NCI-H510A (cell line): ENCODE results near the gene NID1.
"Not testable (repeated sequence)": the region's sequence is repeated elsewhere in the genome, so short reads cannot be mapped to it uniquely, and the experiment has no call there.

Experiments
- DNase-seq: peaks from one replicate; lab custom pipeline; 2025; lab: John Stamatoyannopoulos, UW

Gene NID1

GRCh38 chr1:235938709-235939479 is 126.0 kb downstream of the NID1 start:
- DNase-seq, result no peak

DNA sequence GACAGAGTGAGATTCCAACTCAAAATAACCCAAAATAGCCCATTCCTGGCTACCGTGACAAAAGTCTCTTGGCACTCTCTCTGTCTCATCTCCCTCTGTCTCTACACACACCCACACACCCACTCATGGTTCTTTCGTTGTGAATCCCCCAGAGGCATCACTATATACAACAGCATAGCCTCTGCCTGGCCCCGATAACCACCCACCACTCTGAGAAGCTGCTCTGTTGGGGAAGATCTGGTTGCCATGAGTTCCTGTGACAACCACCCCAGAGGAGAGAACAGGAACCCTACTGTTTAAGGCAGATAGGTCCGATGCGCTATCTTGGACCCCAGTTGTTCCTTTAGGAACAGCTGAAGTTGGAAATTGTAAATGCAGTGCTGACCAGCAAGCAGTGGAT is 127.8 kb downstream of the NID1 start:
- no peak for DNase-seq

DNA sequence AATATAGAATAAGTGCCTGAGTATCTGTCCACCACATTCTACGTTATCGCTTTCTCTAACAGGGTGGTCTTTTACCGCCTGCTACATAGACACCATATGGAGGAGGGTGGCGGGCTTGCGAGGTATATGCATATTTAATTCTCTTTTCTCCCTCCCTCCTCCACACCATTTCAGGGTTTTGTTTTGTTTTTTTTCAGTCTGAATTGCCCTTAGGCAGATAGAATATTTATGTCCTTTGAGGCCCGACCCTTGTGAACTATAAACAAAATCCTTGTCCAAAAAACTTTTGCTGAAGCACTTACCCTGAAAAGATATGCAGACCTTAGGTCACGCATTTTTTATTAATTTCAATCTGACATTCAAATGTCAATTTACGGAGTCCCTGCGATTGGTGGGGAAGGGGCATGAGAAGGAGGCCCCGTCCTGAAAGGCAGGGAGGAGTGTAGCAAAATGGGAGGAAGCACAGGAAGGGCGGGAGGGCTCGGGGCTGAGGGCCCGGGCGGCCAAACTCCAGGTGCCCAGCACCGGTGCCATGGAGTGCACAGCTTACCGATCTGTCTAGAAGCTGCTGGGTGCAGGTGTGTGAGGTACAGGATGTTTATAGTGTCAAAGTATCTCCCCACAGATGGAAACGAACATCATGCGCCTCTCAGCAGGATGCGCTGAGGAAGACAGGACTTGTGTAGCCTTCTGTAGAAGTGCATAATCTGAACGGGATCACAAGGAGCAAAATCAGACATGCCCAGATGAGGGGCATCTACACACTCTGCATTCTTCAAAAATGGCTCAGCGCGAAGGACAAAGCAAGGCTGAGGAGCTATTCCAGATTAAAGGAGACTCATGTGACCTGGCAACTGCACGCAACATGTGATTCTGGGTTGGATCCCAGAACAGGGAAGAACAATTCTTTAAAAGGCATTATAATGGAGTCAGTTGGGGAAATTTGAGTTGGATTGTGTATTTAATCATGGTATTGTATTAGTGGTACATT is 129.4 kb downstream of the NID1 start:
- no peak for DNase-seq

- DNase-seq, result no peak
Measured at GRCh38 chr1:235933766-235934116, 131.1 kb downstream of the NID1 start.

DNA sequence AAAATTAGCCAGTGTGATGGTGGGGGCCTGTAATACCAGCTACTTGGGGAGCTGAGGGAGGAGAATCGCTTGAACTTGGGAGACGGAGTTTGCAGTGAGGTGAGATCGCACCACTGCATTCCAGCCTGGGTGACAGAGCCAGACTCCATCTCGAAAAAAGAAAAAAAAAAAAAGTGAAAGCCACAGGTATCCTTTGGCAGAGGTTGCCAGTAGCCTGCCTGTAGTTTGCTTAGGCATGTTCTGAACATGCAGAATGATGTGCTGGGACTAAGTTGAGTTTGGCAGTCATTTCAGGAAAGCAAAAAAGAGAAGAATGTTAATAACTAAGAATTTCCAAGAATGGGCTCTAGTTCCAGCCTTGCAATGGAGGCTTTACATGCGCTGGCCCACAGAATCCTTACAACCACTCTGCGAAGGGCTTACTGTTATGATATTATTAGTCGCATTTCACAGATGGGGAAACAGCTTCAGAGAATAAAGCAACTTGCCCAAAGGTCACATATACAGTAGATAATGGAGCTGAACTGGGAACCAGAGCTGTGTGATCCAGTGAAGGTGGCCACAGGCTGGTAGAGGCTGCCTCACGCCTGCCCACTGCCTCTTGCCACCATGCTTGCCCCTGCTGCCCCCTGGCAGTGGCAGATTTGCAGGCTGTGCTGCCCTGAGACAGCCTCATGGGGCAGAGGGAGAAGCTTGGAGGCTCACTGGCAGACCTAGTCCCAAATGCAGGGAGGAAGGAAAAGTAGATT is 131.7 kb downstream of the NID1 start:
- DNase-seq, result no peak

DNA sequence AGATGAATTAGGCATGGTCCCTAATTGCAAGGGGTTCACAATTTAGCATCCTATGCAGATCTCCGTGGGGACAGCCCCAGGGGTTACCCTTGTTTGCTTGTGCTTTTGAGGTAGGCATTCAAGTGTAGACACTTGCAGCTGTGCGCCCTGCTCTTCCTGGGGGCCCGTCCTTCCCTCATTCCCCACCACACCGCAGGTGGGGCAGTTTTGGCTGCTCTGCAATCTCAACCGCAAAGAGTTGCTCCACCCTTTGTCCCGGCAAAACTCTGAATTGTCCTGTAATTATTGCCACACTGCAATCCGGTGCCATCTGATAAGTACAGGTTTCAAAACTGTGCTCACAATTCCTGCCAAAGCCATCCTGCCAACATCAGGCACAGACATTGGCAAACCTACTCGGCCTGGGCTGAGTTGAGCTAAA is 132.8 kb downstream of the NID1 start:
- no peak for DNase-seq

- no peak for DNase-seq
Measured at GRCh38 chr1:235931171-235931738, 133.6 kb downstream of the NID1 start.

DNA sequence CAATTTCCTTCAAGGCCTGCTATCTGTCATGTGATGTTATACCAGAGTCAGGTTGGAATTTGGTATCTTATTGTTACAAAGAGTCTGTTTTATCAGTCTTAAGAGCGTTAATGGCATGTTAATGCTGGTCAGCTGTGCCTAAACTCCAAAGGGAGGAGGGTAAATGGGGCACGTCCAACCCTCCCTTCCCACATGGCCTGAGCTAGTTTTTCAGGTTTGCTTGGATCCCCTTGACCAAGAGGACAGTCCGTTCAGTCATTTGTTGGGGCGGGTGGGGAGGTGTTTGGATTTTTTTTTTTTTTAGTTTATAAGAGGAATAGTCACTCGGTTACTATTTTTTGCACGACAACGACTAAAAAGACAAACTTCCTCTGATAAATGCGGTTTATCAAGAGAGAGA is 134.3 kb downstream of the NID1 start:
- no peak for DNase-seq

GRCh38 chr1:235929216-235929615 is 135.7 kb downstream of the NID1 start:
- DNase-seq, result no peak

DNA sequence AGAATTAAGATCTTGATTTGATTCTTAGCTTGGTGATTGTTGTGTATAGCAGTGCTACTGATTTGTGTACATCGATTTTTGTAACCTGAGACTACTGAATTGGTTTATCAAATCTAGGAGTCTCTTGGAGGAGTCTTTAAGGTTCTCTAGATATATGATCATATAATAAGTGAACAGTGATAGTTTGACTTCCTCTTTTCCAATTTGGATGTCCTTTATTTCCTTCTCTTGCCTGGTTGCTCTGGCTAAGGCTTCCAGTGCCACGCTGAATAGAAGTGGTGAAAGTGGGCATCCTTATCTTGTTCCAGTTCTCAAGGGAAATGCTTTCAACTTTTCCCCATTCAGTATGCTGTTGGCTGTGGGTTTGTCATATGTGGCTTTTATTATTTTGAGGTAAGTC is 136.7 kb downstream of the NID1 start:
- no peak for DNase-seq

GRCh38 chr1:235927551-235927950 is 137.3 kb downstream of the NID1 start:
- not testable (repeated sequence) for DNase-seq
